ENCODE results near the gene CCNF. TPM values are rescaled to one million over a fixed set of nuclear protein-coding genes. Genes with fewer than 3 reads are reported as not detected.

The CCNF gene
- total RNA-seq, 2 donors from 2014 or later = 50.8 to 58.9 TPM

DNA sequence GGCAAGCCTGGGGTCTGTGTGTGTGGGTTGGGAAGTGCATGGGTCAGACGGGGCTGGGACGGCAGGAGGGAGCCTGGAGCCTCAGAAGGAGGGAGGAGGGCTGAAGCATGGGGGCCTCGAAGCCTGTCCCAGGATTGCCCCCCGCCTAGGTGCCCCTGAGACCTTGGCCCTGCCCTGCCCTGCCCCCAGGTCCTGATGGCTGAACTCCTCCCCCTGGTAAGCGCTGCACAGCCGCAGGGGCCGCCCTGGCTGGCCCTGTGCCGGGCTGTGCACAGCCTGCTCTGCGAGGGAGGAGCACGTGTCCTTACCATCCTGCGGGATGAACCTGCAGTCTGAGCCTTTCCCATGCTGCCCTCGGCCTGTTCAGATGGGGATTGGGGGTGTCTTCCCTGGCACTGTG, 35.1 kb downstream of the CCNF start:
- Histone ChIP-seq H3K27me3 (ENCODE audit: control insufficient read depth, insufficient read depth, low read length, poor library complexity, severe bottlenecking) (no peaks in the 10 kb centered on the region), H3K9me3 (ENCODE audit: control insufficient read depth, low read length) (no peaks in the 10 kb centered on the region), H3K4me3 (ENCODE audit: low read length) (no peak overlapping the region), H3K9ac (ENCODE audit: extremely low read depth, low read length, poor library complexity, severe bottlenecking) (no peak overlapping the region), H3K27ac (ENCODE audit: low read depth, low read length) (no peak overlapping the region), H3K36me3 (ENCODE audit: control insufficient read depth, insufficient read depth, low read length) (peaks cover 6% of the 10 kb centered on the region), H3K4me1 (ENCODE audit: control insufficient read depth, insufficient read depth, low read length) (peaks cover 13% of the 10 kb centered on the region)
- DNase-seq = no peak
- no peak overlapping the region for H3K27ac Mint-ChIP-seq
- peaks cover 6% of the 10 kb centered on the region for H3K36me3 Mint-ChIP-seq (ENCODE audit: low read depth)
- H3K4me1 Mint-ChIP-seq = peaks cover 3% of the 10 kb centered on the region
- WGBS, 2 experiments (ENCODE audit: insufficient coverage in 1 of 2, insufficient read length in 1 of 2) = 94 to 98% methylated on average over 8 to 12 of the region's 12 CpGs
- no peak overlapping the region for H3K4me3 Mint-ChIP-seq
- H3K27me3 Mint-ChIP-seq (ENCODE audit: insufficient read depth) = peaks cover 7% of the 10 kb centered on the region
- no peaks in the 10 kb centered on the region for H3K9me3 Mint-ChIP-seq
- TF ChIP-seq, protein P1, sequence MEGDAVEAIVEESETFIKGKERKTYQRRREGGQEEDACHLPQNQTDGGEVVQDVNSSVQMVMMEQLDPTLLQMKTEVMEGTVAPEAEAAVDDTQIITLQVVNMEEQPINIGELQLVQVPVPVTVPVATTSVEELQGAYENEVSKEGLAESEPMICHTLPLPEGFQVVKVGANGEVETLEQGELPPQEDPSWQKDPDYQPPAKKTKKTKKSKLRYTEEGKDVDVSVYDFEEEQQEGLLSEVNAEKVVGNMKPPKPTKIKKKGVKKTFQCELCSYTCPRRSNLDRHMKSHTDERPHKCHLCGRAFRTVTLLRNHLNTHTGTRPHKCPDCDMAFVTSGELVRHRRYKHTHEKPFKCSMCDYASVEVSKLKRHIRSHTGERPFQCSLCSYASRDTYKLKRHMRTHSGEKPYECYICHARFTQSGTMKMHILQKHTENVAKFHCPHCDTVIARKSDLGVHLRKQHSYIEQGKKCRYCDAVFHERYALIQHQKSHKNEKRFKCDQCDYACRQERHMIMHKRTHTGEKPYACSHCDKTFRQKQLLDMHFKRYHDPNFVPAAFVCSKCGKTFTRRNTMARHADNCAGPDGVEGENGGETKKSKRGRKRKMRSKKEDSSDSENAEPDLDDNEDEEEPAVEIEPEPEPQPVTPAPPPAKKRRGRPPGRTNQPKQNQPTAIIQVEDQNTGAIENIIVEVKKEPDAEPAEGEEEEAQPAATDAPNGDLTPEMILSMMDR (conservative IDR thresholded peaks at IDR 0.05) = no peak

DNA sequence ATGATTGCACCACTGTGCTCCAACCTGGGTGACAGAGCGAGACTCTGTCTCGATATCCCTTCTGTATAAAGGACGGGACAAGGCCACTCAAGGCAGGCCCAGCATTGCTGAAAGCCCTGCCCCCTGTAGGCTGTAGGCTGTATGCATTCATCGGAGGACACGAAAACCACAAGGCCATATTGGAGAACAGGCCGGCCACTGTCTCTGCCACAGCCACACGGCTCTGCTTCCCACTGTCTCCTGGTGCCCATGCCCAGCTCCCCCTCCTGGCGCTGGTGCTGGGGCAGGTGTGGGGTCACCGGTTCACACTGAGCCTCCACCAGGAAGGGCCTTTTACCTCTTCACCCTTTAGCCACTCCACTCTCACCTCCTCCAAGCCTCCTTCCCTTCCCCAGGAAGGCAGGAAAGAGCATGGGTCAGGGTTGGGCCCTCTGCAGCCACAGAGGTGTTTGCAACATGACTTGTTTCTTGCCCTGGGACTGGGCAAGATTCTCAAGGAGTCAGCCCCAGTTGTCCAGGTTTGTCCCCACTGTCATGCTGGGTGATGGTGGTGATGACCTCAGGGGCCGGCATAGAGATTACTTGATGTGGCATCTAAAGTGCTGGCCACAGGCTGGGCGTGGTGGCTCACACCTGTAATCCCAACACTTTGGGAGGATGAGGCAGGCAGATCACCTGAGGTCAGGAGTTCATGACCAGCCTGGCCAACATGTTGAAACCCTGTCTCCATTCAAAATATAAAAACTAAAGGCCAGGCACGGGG, 36.6 kb downstream of the CCNF start:
- Histone ChIP-seq H3K27ac (ENCODE audit: low read depth, low read length) (no peak overlapping the region), H3K4me3 (ENCODE audit: low read length) (no peak overlapping the region), H3K36me3 (ENCODE audit: control insufficient read depth, insufficient read depth, low read length) (peaks cover 6% of the 10 kb centered on the region), H3K9ac (ENCODE audit: extremely low read depth, low read length, poor library complexity, severe bottlenecking) (no peak overlapping the region), H3K27me3 (ENCODE audit: control insufficient read depth, insufficient read depth, low read length, poor library complexity, severe bottlenecking) (peaks cover 14% of the 10 kb centered on the region), H3K9me3 (ENCODE audit: control insufficient read depth, low read length) (no peaks in the 10 kb centered on the region), H3K4me1 (ENCODE audit: control insufficient read depth, insufficient read depth, low read length) (peaks cover 15% of the 10 kb centered on the region)
- DNase-seq = peak; percentile 78
- peaks cover 6% of the 10 kb centered on the region for H3K36me3 Mint-ChIP-seq (ENCODE audit: low read depth)
- H3K4me1 Mint-ChIP-seq = peaks cover 4% of the 10 kb centered on the region
- no peak overlapping the region for H3K27ac Mint-ChIP-seq
- H3K4me3 Mint-ChIP-seq = no peak overlapping the region
- H3K27me3 Mint-ChIP-seq (ENCODE audit: insufficient read depth) = peaks cover 22% of the 10 kb centered on the region
- H3K9me3 Mint-ChIP-seq = no peaks in the 10 kb centered on the region
- TF ChIP-seq, protein P1 (conservative IDR thresholded peaks at IDR 0.05) = peak; percentile 76
- WGBS, 2 experiments (ENCODE audit: insufficient coverage in 1 of 2, insufficient read length in 1 of 2) = 89 to 91% methylated on average over 5 to 12 of the region's 12 CpGs

DNA sequence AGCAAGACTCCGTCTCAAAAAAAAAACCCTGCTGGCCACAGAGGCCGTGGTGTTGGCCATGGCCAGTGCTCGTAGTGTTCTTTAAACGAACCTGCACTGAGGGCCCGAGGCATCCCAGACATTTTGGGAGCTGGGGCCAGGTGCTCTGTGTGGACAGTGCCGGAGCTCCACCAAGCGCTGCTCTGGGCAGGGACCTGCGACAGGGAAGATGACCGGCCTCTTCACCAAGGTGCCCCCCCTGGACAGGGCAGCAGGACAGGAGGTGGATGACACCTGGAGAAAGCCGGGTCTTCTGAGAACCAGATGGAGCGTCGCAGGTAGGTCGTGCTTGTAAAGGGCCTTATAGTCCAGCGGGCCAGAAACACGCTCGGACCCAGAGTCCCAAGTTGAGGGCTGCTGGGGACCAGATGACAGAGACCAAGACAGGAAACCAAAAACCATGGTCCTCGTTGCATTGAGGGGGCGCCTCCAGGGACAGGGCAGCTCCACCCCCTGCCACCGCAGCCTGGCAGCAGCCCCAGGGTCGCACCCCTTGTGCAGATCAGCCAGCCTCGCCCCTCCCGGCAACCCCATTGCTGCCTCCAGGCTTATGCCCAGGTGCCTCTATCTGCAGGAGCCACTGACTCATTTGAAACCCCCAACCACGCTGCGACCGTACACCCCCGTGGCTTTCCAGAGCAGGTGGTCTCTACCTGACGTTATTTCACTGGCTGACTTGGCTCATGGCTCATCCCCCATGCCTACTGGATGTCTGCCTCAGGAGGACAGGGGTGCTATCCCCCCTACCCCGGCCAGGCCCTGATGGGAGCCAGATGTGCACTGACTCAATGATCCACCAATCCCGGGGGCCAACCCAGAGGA, 37.6 kb downstream of the CCNF start:
- 93 to 98% methylated on average over 22 to 29 of the region's 29 CpGs for WGBS, 2 experiments (ENCODE audit: insufficient coverage in 1 of 2, insufficient read length in 1 of 2)
- Mint-ChIP-seq H3K27me3 (ENCODE audit: insufficient read depth) (peaks cover 24% of the 10 kb centered on the region), H3K9me3 (no peaks in the 10 kb centered on the region), H3K27ac (no peak overlapping the region), H3K4me3 (peak overlapping the region; percentile 22), H3K4me1 (peaks cover 4% of the 10 kb centered on the region), H3K36me3 (ENCODE audit: low read depth) (peaks cover 6% of the 10 kb centered on the region)
- Histone ChIP-seq H3K9me3 (ENCODE audit: control insufficient read depth, low read length) (no peaks in the 10 kb centered on the region), H3K36me3 (ENCODE audit: control insufficient read depth, insufficient read depth, low read length) (peaks cover 1% of the 10 kb centered on the region), H3K4me1 (ENCODE audit: control insufficient read depth, insufficient read depth, low read length) (peaks cover 11% of the 10 kb centered on the region), H3K4me3 (ENCODE audit: low read length) (no peak overlapping the region), H3K9ac (ENCODE audit: extremely low read depth, low read length, poor library complexity, severe bottlenecking) (no peak overlapping the region), H3K27ac (ENCODE audit: low read depth, low read length) (no peak overlapping the region), H3K27me3 (ENCODE audit: control insufficient read depth, insufficient read depth, low read length, poor library complexity, severe bottlenecking) (peaks cover 18% of the 10 kb centered on the region)
- peak; percentile 54 for DNase-seq
- TF ChIP-seq, protein P1 (conservative IDR thresholded peaks at IDR 0.05) = no peak

Measured in endodermal cell (in vitro differentiated cells).